Femur (tissue), 1 donor: ENCODE measurements around the gene BTG2.

Source experiments
- DNase-seq: peaks from one replicate; pipeline ENCODE4 v3.0.0-alpha.2; 2017

BTG2 gene

GRCh38 chr1:203318229-203318517 lies 12.9 kb downstream of the BTG2 start:
- DNase-seq, result no peak

GRCh38 chr1:203320591-203321272 lies 15.4 kb downstream of the BTG2 start:
- peak; percentile 83 for DNase-seq

DNA sequence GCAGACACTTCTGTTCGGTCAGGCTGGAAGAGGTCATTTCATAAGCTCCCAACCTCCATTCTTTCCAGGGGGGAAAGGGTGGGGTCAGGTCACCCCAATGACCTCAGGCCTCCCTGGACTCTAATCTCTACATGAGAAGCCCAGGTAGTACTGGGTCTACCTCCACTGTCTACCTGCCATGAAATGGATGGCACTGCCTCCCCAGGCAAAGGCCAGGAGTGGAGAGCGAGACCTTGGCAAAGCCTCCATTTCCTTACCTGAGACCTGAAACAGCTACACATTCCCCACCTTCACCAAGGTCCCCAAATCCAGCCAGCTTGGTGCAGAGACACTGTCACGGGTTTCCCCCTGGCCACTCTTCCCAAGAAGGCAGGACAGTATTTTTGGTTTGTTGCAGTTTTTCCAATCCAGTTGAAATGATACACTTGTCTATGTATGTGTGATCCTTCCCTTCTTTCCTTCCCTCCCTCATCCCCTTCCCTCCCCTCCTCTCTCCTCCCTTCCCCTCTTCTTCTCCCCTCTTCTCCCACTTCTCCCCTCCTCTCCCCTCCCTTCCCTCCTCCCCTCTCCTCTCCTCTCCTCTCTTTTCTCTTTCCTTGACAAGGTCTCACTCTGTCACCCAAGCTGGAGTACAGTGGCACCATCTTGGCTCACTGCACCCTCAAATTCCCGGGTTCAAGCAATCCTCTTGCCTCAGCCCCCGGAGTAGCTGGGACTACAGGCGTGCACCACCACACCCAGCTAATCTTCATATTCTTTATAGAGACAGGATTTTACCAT lies 16.1 kb downstream of the BTG2 start:
- DNase-seq, result no peak

- DNase-seq, result no peak
Measured at GRCh38 chr1:203322500-203323179, 17.3 kb downstream of the BTG2 start.

DNA sequence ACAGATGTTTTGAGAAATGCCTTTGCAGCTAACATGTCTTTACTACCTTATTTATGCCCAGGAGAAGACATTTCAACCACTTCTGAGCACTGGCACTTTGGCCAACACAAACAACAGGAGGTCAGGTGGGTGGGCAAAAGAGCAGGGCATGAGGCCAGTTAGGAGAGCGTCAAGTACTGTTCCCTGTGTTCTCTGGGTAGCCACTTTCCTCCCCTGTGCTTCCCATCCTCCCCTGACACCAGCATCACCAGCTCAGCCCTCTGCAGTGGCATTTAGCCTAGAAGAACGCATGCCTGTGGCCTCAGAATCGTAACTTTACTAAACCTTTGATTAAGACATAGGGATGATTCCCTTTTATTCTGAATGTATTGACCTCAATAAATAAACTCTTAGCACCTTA lies 18.3 kb downstream of the BTG2 start:
- no peak for DNase-seq

DNA sequence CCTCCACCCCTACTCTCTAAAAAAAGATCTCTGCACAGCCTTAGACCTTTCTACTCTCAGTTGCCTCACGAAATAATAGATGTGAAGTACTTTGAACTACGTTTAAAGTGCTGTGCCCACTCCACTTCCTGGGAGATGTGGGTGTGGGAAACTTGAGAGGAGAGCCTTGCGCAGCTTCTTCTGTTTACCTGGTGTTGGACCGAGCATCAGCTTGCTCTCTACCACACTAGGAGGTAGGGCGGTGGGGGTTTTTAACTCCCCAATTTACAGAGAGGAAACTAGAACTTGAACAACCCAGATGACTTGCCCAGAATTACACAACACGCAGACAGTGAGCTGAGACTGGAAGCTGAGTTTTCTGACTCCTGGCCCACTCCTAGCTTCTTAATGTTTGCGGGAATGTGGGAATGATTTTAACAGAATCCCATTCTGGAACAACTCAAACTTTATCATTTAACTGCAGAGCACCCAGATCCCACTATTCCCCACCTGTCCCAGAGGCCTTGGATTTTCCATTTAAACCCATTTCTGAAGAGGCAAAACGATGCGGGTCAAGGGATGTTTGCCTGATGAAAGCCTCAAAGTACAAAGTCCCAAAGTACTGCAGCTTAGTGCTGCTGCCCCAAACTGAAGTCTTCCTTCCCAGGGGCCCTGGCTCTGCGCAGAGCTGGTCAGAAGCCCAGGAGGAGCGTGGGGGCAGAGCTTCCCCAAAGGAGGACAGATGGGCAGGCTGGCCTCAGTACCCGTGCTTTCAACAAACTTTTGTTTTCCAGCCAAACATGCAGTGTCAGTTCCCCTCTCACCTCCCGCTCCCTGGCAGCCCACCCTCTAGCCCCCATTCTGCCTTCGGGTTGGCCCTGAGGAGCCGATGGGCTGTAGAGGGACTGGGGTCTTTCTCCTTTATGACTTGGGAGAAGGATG lies 19.0 kb downstream of the BTG2 start:
- no peak for DNase-seq

DNA sequence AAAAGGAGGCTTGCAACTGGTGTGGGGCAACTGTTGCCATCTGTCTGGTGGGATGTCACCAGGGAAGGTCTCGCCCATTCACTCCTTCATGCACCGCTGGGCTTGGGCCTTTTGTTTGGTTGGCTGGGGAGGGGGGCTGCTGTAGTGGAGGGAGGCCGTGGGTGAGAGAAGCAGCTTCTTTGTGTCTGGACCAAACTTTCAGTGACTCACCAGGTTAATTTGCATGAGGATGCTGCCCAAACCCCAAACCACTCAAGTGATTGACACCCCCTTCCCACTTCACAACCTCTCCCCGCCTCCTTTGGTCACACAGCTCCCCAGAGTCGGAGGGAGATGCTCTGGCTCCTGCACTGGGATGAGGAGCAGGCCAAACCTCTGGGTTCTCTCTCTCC lies 19.7 kb downstream of the BTG2 start:
- peak; percentile 64 for DNase-seq

GRCh38 chr1:203325418-203326091 lies 20.2 kb downstream of the BTG2 start:
- DNase-seq, result peak; percentile 83

DNA sequence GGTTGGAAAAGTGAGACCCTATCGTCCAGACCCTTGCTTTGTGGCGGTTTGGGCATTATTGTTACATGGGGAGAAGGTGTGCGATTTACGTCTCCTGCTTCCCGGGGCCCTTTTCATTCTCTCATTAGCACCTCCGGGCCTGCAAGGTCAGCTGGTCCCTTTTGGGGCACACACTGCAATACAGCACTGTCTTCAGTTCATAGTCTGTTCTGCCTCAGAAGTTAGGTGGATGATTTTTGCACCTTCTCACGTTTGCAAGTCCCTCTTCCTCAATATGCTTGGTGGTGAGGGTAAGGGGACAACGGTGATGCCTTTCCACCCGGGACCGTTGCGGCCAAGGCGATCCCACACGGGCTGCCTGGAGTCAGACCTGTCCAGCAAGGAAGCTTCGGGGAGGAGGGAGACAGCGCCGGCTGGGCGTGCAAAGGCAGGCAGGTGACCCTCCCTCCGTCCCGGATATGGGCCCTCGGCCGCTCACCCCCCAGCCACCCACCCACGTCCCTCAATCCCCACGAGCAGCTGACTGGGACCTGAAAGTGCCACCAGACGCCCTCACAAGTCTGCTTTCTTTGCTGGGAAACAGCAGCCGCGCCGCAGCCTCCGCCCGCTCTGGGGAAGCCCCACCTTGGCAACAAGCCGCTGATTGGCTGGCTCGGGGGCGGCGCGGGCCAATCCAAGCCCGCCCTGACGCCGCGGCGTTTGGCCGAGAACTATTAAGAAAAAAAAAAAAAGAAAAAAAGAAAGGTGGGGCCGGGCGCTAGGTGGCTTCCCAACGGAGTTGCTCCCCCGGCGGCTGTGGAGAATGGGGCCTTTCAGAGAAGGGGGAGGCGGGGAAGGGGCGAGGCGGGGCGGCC lies 21.7 kb downstream of the BTG2 start:
- peak; percentile 96 for DNase-seq

DNA sequence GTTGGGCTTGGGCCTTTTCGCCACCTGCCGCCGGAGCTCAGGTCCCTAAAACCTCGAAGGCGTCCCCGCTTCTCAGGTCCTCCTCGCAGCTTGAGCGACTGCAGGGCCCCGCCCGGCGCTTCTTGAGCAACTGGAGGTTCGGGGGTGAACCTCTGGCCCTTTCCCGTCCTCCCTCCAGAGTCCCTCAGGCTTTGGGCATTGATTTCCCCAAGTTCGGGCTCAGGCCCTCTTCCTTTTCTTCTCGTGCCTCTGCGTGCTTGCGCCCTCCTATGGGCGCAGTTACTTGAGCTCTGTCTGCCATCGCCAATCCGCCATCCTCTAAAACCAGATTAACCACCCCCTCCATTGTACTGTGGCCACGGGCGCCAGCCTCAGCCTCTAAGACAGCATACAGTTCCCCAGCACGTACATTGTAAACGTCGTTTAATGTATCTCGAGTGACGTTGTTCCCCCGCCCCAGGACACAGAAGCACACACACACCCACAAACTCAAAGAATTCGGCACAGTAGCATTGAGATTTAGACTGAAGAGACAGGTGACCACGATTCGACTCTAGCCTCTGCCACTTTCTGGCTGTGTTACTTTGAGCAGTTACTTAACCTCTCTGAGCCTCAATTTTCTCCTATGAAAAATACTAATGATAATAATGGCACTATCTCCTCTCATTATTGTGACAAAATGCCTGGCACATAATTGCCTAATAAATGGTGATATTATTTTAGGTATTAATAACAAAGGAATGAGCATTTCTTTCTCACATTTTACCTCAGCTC lies 22.6 kb downstream of the BTG2 start:
- DNase-seq, result peak; percentile 75

DNA sequence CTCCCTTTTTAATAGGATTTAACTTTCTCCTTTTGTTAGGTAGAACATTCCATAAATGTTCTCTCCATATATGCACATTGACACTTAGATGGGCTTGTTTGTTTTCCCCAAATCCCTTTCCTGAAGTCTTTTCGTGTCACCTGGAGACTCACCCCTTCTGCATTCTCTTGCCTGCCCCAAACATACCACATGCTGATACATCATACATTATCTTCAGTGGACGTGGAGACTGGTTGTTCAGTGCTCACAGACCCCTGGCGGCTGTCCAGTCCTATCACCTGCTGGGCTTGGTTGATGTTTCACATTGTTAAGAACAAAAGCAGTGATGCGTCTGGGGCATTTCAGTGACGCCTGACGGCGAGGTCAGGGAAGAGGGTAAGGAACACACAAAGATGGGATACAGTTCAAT lies 23.4 kb downstream of the BTG2 start:
- no peak for DNase-seq

DNA sequence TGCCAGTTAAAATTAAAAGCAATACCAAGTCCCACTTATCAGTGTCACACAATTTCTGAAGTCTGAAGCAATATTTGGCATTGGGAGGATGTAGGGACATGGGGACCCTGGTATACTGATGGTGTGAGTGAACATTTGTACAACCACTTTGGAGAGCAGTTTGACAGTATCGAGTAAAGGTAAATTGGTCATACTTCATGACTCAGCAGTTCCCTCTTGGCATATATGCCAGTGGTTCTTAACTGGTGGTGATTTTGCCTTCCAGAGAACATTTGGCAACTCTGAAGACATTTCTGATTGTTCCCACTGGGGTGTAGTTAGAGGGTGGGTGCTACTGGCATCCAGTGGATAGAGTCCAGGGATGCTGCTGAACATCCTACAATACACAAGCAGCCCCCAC lies 25.9 kb downstream of the BTG2 start:
- DNase-seq, result no peak

GRCh38 chr1:203335503-203335902 lies 30.2 kb downstream of the BTG2 start:
- no peak for DNase-seq

DNA sequence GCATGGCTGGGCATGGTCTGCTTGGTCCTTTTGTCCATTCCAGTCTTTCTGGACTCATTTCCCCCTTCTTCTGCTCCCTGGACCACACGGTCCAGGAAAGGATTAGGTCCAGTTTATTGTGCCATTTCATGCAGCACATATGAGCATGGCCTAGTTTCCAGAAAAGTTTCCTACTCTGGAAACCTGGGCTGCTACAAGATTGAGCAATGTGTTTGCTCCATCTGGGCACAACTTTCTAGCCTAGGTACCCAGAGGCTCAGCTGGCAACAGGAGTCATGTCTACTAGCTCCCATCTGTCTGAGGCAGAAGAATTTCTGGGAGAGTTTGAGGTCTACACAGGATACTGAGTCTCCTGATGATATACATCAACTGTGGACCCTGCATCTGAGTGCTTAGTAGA lies 30.8 kb downstream of the BTG2 start:
- no peak for DNase-seq

DNA sequence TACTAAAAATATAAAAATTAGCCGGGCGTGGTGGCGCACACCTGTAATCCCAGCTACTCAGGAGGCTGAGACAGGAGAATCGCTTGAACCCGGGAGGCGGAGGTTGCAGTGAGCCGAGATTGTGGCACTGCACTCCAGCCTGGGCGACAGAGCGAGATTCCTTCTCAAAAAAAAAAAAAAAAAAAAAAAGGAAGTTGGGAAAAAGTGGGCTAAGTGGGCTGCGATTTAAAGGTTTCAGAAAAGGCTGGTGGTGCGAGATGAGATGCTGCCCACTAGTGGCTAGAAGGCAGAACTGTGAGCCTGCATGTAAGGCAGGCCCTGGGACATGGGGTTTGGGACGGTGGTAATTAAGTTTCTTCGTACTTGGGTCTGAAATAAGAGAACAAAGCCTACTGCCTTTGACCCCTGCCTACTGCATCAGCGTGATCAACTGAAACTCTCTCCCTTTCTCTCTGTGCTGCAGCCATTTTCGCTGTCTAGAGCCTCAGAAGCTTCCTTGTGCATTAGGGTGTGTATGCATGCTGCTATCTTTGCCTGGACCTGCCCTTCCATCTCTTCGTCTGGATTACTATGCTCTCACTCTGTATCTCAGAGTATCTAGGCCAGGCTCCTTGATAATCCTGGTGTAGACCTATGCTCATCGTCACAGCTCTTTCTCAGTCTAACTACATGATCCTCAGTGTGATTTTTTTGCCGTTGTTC lies 33.2 kb downstream of the BTG2 start:
- DNase-seq, result peak; percentile 71

DNA sequence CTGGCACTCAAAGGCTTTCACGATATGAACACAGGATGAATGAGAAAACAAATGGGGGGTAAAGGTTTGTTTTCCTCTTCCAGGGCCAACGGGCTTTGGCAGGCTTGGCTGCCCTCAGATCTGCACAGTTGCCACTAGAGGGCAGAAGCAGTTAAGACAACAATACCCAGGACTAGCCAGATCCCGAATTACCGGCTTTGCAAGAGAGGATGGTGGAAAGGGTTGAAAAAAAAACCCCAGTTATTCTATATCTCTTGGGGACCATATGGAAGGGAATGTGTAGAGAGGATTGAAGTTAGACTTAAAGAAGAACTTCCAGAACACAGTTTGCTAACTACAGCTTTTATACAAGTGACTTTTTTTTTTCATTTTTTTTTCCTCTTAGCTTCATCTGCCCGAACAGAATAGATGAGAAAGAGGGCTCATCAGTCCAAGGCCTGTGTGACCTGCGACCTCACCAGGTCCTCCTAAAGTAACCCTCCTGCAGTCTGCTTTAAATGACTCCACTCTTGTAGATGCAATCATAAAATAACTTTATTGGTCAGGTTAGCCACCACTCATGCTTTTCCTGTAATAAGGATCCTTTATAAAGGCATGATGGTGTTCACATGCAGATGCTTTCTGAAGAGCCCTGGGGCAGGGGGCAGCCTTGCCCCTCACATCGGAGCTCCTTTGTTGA lies 34.9 kb downstream of the BTG2 start:
- peak; percentile 85 for DNase-seq

DNA sequence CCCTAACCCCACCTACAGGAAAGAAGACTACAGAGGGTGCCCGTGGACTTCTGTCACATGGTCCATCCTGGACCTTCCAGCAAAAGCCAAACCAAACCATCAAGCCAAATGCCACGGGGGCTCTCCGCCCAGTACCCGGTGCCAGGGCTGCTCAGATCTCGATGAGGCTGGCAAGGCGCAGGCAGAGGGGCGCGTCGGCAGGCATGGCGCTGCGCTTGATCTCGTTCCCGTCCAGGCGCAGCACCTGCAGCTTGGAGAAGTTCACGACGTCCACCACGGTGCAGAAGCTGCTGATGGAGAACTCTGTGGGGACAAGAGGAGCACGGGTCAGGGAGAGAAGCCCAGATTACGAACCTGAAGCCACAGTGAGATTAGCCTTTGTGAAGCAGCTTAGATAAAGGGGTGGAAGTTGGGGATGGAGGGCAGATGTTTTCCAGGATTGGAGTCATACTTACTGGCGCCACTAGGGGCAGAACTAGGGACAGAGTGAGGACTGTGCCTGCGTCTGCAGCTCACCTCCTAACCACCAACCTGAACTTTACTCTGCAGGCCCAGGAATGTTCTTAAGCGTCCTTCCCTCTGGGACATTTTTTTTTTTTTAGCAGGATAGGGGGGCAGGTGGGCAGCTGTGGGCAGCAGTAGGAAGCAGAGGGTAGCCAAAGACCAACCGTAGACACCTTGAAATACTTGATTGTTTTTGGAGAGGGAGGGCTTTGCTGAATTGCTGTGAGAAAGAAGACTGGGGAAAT lies 37.0 kb downstream of the BTG2 start:
- DNase-seq, result no peak

DNA sequence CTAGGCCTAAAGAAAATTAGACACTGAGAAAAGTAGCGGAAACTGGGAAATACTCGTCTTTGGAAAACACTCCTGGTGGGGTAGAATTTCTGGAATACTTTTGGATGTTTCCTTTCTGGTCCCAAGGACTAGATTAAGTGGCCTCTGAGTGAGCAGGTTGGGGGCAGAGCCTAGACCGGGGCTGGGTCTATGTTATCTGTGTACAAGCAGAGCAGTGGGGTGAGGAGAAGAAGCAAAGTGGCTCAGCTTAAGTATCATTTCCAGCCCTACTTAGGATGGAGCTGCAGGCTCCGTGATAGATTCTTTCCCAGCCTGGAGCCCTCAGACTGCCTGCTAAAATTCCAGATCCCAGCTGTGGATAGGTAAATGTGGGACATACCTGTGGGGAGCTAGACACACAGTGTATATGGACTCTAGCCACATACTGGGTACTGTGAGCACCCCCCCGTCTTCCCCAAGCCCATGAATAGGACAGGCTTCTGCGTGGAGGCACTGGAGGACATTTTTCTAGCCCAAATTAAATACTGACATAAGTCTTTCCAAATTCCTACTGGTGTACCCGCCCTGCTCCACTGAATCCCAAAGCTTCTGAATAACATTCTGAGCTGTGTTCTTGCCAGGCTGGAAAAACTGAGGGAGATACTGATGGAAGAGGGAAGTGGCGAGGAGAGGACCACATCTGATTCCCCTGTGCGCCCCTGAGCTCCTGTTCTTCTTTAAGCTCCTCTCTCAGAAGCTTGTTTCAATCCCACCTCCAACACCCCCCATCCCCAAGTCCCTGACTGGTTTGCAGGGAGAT lies 38.8 kb downstream of the BTG2 start:
- DNase-seq, result no peak
